Mucosa of descending colon (tissue), 3 donors: Measurements from ENCODE around the gene TEX44. TPM values are rescaled to one million over a fixed set of nuclear protein-coding genes. Genes with fewer than 3 reads are reported as not detected.

Source experiments
- ATAC-seq: fragments of 200-7000 bp; cut with Tn5 transposase; one replicate; pipeline ENCODE4 v1.9.1; 2020; ENCODE audit warnings: mild to moderate bottlenecking, moderate library complexity
- DNase-seq, 3 donors: peaks; one replicate each; pipeline ENCODE4 v3.0.0-alpha.2; 2020
- H3K36me3 ChIP-seq: fragments of 200-600 bp; one replicate; pipeline ENCODE4 v1.8.0; 2021; ENCODE audit warnings: low read depth, mild to moderate bottlenecking
- H3K4me1 ChIP-seq: fragments of 200-600 bp; one replicate; pipeline ENCODE4 v1.8.0; 2021; ENCODE audit warnings: low read depth, mild to moderate bottlenecking
- H3K4me3 ChIP-seq: fragments of 200-600 bp; one replicate; pipeline ENCODE4 v1.8.0; 2021; ENCODE audit warnings: mild to moderate bottlenecking
- H3K9me3 ChIP-seq: fragments of 200-600 bp; one replicate; pipeline ENCODE4 v1.8.0; 2021; ENCODE audit warnings: mild to moderate bottlenecking
- CTCF ChIP-seq: fragments of 200-600 bp; IDR thresholded peaks from one replicate; pipeline ENCODE4 v1.8.0; 2022; ENCODE audit warnings: antibody characterized with exemption, mild to moderate bottlenecking
- intact Hi-C, 2 donors: fragments of 100-400 bp; cut with DNase I in 1 of 2; cut with micrococcal nuclease in 1 of 2; formaldehyde crosslinking; loops; one replicate each; pipeline versions ENCODE4 v1.11.0 to v1.11.1; 2022; cut with DNase I, micrococcal nuclease
- total RNA-seq, 3 donors: library from RNA; stranded (reverse); fragmentation: NEBNext Ultra II Directional in 2 of 3; extraction: Animal tissue kit (Norgen Biotek cat#: 25700) in 2 of 3; gene quantifications; one replicate each; pipeline versions ENCODE4 v1.2.1 to v1.2.4, GENCODE V29; 2021 to 2023
- donor health status: DM: no; HTN: no; CAD: no; lungs with moderate emphysema.
- donor health status: DM: no; HTN: no; CAD: no.
- donor health status: DM: no; HTN: yes; CAD: no.

Gene TEX44
- total RNA-seq, 3 donors from 2014 or later: not detected

- TF ChIP-seq CTCF: no peak
- Histone ChIP-seq H3K4me3 (no peak overlapping the region), H3K4me1 (no peaks in the 10 kb centered on the region), H3K9me3 (no peaks in the 10 kb centered on the region), H3K36me3 (no peaks in the 10 kb centered on the region)
- no peak for DNase-seq
- intact Hi-C loops: no loop called here
- no peak for ATAC-seq
These were observed 3.0 kb upstream of the TEX44 start for GRCh38 chr2:231589656-231590055.

GRCh38 chr2:231590614-231591013 lies 2.0 kb upstream of the TEX44 start:
- no peak overlapping the region for H3K4me3 ChIP-seq
- TF ChIP-seq CTCF: no peak
- peak; percentile 76 for ATAC-seq
- DNase-seq: peak in 1 of 3 donors; percentile 25
- H3K9me3 ChIP-seq: no peaks in the 10 kb centered on the region
- H3K36me3 ChIP-seq: no peaks in the 10 kb centered on the region
- H3K4me1 ChIP-seq: no peaks in the 10 kb centered on the region
- intact Hi-C loops: no loop called here

GRCh38 chr2:231593666-231594065 lies 1.0 kb downstream of the TEX44 start:
- ATAC-seq: no peak
- TF ChIP-seq CTCF: no peak
- H3K4me3 ChIP-seq: no peak overlapping the region
- H3K9me3 ChIP-seq: no peaks in the 10 kb centered on the region
- no peaks in the 10 kb centered on the region for H3K36me3 ChIP-seq
- no peaks in the 10 kb centered on the region for H3K4me1 ChIP-seq
- intact Hi-C loops: no loop called here
- DNase-seq: no peak

- DNase-seq: peak in 1 of 3 donors; percentile 63
- intact Hi-C loops: no loop called here
- no peak for TF ChIP-seq CTCF
- H3K36me3 ChIP-seq: no peaks in the 10 kb centered on the region
- no peaks in the 10 kb centered on the region for H3K4me1 ChIP-seq
- H3K4me3 ChIP-seq: no peak overlapping the region
- peak; percentile 34 for ATAC-seq
- no peaks in the 10 kb centered on the region for H3K9me3 ChIP-seq
These were observed 4.4 kb downstream of the TEX44 start for GRCh38 chr2:231597014-231597611.

GRCh38 chr2:231597627-231598026 lies 5.0 kb downstream of the TEX44 start:
- no peak for DNase-seq
- H3K4me3 ChIP-seq: no peak overlapping the region
- no peak for TF ChIP-seq CTCF
- H3K36me3 ChIP-seq: no peaks in the 10 kb centered on the region
- H3K9me3 ChIP-seq: no peaks in the 10 kb centered on the region
- H3K4me1 ChIP-seq: no peaks in the 10 kb centered on the region
- intact Hi-C loops: no loop called here
- no peak for ATAC-seq
